COLO829 (cell line): Measurements from ENCODE around the gene ACP7.

Experiments used
- DNase-seq: peaks from one replicate; pipeline ENCODE4 v3.0.0; 2012; ENCODE audit warnings: low spot score

ACP7 gene

DNA sequence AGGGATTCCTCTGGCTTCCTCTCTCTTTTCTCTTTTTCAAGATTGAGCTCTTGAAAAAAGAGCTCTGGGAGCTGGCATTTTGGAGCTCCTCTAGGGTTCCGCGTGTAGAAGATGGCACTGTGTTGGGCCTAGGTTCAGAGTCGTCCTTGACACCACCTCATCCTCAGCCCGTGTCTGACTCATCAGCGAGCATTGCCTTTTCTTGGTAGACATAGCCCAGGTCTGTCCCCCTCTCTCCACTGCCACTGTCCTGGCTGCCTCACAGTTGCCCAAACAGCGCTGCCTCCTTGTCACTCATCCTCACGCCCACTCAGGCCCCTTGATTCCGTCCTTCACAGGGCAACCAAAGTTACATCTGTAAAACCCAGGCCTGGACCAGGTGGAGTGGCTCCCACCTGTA is 66.1 kb downstream of the ACP7 start:
- no peak for DNase-seq

DNA sequence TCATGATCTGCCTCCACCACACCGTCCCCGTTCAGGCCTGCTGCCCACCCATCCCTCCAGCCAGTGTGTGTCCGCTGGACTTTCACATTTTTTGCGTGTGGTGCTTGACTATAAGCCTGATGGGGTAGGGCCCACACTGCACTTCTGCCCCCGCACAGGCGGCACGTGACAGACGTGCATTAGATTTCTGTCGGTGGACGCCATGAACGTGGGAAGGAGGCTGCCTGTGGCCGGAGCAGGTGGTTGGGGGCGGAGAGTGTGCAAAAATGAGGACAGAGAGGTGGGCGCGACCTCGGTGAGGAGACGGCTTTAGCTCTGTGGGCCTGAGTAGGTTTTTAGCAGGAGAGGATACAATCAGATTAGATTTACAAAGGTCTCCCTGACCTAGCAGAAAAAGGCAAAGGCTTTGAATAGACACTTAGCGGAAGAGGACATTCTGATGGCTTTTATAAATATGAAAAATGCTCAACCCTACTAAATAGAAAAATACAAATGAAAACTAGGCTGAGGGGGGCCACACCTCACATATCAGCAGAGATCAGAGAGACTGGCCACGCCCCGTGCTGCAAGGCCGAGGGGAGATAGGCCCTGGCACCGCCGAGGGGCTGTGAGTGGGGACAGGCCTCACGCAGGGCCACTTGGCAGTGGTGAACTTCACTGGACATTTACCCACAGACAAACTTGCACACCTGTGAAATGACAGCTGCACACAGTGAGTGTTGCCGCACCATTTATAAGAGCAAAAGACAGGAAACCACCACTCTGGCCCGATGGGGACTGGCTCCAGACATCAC is 66.8 kb downstream of the ACP7 start:
- DNase-seq = no peak

DNA sequence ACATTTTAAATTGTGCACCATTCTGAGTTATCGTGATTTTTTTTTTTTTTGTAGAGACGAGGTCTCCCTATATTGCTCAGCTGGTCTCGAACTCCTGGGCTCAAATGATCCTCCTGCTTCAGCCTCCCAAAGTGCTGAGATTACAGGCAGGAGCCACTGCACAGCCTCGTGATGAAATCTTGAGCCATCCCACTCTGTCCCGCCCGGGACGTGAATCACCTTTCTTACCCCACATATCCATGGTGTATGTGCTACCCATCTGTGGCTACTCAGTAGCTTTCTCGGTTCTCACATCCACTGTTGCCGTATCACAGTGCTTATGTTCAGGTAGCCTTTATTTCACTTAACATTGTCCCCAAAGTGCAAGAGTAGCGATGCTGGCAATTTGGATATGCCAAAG is 67.9 kb downstream of the ACP7 start:
- DNase-seq = no peak

DNA sequence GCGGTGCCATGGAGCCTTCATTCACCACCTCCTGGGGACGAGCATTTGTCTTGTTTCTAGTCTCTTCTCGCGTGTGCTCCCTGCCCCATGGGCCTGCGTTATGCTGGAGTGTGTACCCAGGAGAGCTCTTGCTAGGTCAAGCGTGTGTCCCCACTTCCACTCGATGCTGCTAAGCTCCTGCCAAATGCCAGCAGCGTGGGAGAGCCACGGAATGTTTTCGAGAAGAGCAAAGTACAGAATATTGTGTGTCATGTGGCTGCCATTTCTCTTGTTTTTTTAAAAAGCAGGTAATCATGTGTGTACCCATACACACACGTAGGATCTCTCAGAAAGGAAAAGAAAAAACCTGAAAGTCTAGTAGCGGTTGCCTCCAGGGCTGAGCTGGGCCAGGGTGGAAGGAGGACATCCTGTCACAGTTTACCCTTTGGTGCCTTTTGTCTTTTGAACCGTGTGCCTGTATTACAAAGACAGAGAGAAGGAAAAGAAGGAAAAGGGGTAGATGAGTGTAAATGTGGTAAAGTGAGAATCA is 70.0 kb downstream of the ACP7 start:
- DNase-seq = no peak

DNA sequence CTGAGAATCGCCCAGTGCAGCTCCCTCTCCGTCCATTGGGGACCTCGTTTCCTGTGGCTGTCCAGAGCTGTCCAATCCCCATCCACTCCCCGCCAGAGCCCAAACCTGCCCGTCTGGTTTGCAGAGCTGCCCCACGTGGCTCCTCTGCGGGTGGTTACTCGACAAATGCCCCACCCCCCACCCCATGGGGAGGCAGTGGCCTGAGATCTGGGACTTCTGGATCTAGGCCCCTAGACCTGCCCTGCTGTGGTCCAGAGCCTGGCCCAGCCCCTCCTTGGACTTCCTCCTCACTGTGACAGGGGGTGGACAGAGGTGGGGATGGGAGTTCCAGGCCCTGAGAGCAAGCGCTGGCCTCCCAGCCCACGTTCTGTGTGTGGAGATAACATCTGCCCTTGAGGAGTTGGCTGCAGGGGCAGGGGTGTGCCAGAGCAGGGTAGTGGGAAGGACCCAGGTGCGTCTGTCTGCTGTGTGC is 70.5 kb downstream of the ACP7 start:
- DNase-seq = no peak

DNA sequence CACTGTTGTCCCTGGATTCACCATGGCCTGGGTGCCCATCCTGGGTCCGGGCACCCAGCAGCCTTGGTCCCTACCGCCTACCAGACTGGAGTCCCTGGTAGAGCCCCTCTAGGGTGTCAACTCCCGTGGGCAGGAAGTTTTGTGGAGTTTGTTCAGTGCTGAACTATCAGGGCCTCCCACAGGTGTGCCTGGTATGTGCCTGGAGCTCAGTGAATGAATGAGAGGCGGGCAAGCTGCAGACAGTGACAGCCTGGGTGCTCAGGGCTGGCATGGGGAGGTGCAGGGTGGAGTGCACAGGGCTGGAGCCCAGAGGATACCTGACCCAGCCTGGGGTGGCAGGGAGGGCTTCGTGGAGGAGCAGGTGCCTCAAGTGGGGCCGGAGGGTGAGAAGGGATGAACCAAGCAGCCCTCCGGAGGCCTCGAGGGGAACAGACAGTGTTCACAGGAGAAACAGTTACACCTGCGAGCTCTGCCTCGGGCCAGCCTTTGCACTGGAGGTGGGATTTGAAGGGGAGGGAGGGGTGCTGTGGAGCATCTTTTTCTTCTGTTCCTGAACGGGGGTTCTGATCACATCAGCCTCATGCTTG is 71.0 kb downstream of the ACP7 start:
- DNase-seq = no peak

DNA sequence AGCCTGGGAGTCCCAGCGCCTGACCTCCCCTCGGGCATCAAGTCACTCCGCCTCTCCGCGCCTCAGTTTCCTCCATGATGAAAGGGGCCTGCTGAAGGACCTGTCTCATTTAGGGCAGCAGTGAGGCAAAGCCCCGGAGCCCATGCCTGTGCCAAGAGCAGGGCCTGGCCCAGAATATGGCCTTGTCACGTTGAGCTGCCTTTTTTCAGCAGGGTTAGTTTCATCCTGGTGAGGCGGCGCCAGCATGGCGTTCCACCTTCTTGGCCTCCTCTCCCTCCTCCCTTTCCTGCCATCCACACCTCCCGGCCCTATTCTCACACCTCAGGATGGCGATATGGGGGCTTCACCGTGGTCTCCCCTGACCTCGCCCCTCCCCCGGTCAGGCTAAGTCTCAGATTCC is 71.6 kb downstream of the ACP7 start:
- DNase-seq = no peak

DNA sequence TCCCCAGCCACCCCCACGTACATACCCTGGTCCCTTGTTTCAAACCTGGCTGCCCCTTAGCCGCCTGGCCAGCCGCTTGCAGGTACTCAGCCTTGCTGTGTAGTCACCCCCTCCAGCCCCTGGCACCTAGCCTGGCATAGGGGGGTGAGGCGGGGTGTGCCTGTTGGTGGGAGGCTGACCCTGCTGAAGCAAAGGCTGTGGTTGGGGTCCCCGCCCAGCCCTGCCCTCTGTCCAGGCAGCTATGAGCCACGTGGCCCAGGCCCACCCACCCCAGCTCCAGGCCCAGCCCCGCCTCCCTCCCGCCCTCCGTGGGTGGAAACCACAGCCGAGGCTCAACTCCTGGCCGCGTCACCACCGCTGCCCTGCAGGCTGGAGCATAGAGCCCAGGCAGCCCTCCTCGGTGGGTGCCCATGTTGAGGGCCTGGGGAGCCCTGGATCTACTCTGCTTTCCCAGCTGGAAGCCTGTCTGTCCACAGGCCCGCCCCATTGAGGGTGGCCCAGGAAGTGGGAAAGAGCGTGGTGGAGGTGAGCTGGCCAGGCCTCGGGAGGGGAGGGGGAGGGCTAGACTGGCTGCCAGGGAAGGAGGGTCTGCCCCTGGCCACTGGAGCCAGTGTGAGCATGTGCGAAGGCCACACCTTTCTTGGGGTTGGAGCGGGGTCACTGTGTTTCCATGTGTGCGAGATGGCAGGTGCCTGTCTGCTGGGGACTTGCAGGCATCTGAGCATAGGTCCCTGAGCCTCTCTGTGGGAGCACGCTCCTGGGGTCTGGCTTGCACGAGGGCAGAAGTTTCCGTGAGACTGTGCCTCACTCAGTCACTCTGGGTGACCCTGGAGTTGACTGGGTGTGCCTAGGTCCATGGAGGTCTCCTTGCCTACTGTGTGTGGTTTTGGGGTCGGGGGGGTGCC is 72.4 kb downstream of the ACP7 start:
- DNase-seq = no peak

DNA sequence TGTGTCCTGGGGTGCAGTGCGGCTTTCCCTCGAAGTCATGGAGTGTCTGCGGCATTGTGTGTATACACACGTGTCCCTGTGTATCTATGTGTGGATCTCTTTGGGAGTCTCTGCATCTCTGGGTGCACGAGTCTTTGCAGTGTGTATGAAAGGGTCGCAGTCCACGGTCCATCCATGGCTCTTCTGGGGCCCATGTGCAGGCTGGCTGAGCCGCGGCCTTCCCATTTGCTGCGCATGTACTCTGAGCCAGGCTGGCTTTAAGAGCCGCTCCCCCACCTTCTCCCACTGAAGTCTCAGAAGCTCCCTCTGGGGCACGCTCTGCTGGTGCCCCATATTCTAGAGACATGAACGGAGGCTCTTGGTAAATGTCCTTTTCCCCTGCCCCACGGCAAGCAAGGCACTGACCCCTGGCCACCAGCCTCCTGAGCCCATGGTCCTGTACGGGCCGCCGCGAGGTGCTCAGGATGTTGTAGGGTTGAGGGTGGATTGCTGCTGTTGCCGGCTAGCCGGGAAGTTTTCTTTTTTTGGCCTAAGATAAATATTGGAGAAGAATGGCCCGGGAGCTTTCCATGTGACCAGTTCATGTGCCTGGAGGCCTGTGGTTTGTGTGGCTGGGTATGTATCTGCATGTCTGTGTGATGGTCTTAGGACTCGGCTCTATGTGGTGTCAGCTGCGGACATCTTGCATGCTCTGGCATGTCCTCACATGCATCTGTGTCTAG is 73.3 kb downstream of the ACP7 start:
- no peak for DNase-seq

GRCh38 chr19:39157997-39158389 is 73.8 kb downstream of the ACP7 start:
- DNase-seq = no peak

- DNase-seq = no peak
These were observed 74.6 kb downstream of the ACP7 start for GRCh38 chr19:39158646-39159260.

DNA sequence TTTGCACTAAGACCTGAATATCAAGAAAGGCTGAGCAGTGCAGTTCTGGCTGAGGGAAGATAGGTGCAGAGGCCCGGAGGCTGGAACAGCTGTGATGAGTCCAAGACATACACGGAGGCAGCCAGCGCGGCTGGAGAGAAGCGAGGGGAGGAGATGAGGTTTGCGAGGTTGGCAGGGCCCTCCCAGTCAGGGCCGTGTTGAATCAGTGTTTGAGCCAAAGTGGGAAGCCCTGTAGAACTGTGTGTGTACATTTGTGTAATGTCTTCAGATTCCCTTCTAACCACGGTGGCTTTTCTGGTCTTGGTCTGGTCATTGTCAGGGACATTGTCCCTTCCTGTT is 76.3 kb downstream of the ACP7 start:
- no peak for DNase-seq
